Left lung (tissue), 10 donors: ENCODE data around the gene KCNC1. TPM values are rescaled to one million over a fixed set of nuclear protein-coding genes. Genes with fewer than 3 reads are reported as not detected.

Source experiments
- ATAC-seq: fragments of 200-7000 bp; cut with Tn5 transposase; one replicate; pipeline ENCODE4 v1.9.1; 2020; ENCODE audit warnings: moderate library complexity
- DNase-seq, 4 donors: peaks; one replicate each; pipeline ENCODE4 v3.0.0-alpha.2; 2013 to 2020
- H3K27ac ChIP-seq, 2 donors: fragments of 200-600 bp; sonication (generic) in 1 of 2; one replicate each; pipeline versions ENCODE4 v1.5.0 to v1.8.0; 2020 to 2021
- H3K27me3 ChIP-seq, 2 donors: fragments of 200-600 bp; sonication (generic) in 1 of 2; one replicate each; pipeline versions ENCODE4 v1.5.0 to v1.8.0; 2020 to 2021
- H3K36me3 ChIP-seq, 2 donors: fragments of 200-600 bp; sonication (generic) in 1 of 2; one replicate each; pipeline versions ENCODE4 v1.5.0 to v1.8.0; 2020 to 2021
- H3K4me1 ChIP-seq, 2 donors: fragments of 200-600 bp; one replicate each; pipeline ENCODE4 v1.8.0; 2021
- H3K4me3 ChIP-seq, 2 donors: fragments of 200-600 bp; sonication (generic) in 1 of 2; one replicate each; pipeline versions ENCODE4 v1.5.0 to v1.8.0; 2020 to 2021; ENCODE audit warnings: mild to moderate bottlenecking in 1 of 2
- H3K9me3 ChIP-seq, 2 donors: fragments of 200-600 bp; sonication (generic) in 1 of 2; one replicate each; pipeline versions ENCODE4 v1.5.0 to v1.8.0; 2020 to 2021
- intact Hi-C, 2 donors: fragments of 100-400 bp; cut with DNase I; formaldehyde crosslinking; loops; one replicate each; pipeline versions ENCODE4 v1.11.2 to v1.14.2; 2022
- polyA plus RNA-seq, 6 donors: library from polyadenylated mRNA; unstranded; fragments of 120-200 nt; gene quantifications; one replicate each; pipeline ENCODE4 v1.2.1, GENCODE V29; 2013; ENCODE audit not compliant: insufficient read length in 6 of 6
- total RNA-seq, 2 donors: library from RNA; stranded (reverse); fragmentation: NEBNext Ultra II Directional; extraction: Animal tissue kit (Norgen Biotek cat#: 25700); gene quantifications; one replicate each; pipeline ENCODE4 v1.2.1, GENCODE V29; 2021
- TF ChIP-seq, protein P1 (sequence below), 2 donors: fragments of 200-600 bp; sonication (generic) in 1 of 2; IDR thresholded peaks; one replicate each; pipeline versions ENCODE4 v1.5.0 to v1.8.0; 2021; ENCODE audit warnings: antibody characterized with exemption in 2 of 2
- donor health status: DM: no; HTN: yes; CAD: no.
- donor health status: DM: no; HTN: no; CAD: no.

Gene KCNC1
- total and polyA plus RNA-seq, 8 donors, result 0.78 to 1.2 (median 0.89) TPM; not detected in 2

- ATAC-seq (no peak), DNase-seq (no peak)
- Histone ChIP-seq H3K36me3 (no peaks in the 10 kb centered on the region), H3K27ac (no peak overlapping the region), H3K4me1 (peaks cover 0 to 5% of the 10 kb centered on the region in 2 donors), H3K27me3 (no peaks in the 10 kb centered on the region), H3K4me3 (no peak overlapping the region), H3K9me3 (no peaks in the 10 kb centered on the region)
- intact Hi-C loops, result no loop called here
- TF ChIP-seq, protein P1, sequence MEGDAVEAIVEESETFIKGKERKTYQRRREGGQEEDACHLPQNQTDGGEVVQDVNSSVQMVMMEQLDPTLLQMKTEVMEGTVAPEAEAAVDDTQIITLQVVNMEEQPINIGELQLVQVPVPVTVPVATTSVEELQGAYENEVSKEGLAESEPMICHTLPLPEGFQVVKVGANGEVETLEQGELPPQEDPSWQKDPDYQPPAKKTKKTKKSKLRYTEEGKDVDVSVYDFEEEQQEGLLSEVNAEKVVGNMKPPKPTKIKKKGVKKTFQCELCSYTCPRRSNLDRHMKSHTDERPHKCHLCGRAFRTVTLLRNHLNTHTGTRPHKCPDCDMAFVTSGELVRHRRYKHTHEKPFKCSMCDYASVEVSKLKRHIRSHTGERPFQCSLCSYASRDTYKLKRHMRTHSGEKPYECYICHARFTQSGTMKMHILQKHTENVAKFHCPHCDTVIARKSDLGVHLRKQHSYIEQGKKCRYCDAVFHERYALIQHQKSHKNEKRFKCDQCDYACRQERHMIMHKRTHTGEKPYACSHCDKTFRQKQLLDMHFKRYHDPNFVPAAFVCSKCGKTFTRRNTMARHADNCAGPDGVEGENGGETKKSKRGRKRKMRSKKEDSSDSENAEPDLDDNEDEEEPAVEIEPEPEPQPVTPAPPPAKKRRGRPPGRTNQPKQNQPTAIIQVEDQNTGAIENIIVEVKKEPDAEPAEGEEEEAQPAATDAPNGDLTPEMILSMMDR (IDR thresholded peaks at IDR 0.05), result no peak
Observed at GRCh38 chr11:17831228-17831627, 96.6 kb downstream of the KCNC1 start.

- TF ChIP-seq, protein P1 (IDR thresholded peaks at IDR 0.05), result no peak
- H3K4me3 ChIP-seq, result no peak overlapping the region
- no peak for ATAC-seq
- no peaks in the 10 kb centered on the region for H3K27me3 ChIP-seq
- H3K27ac ChIP-seq, result no peak overlapping the region
- DNase-seq, result no peak
- no peaks in the 10 kb centered on the region for H3K36me3 ChIP-seq
- intact Hi-C loops, result no loop called here
- no peaks in the 10 kb centered on the region for H3K9me3 ChIP-seq
- H3K4me1 ChIP-seq, result peaks cover 0 to 5% of the 10 kb centered on the region in 2 donors
Observed at GRCh38 chr11:17831883-17832282, 97.3 kb downstream of the KCNC1 start.

Other genes with a start within 250 kb of the KCNC1 start
- gene USH1C, start 190.4 kb upstream of the KCNC1 start, total RNA-seq, result under 1 TPM in 1 of 2 donors, not detected in 1; 0.63 TPM
- 1 to 10 TPM in 1 of 6 donors, under 1 TPM in 5; 0.23 to 1.2 (median 0.58) TPM for gene USH1C, start 190.4 kb upstream of the KCNC1 start, polyA plus RNA-seq
- gene OTOG, start 187.5 kb upstream of the KCNC1 start, total RNA-seq, result not detected
- under 1 TPM; 0.04 to 0.24 (median 0.11) TPM for gene OTOG, start 187.5 kb upstream of the KCNC1 start, polyA plus RNA-seq
- gene MYOD1, start 15.2 kb upstream of the KCNC1 start, total RNA-seq, result not detected
- gene MYOD1, start 15.2 kb upstream of the KCNC1 start, polyA plus RNA-seq, result not detected